GM18870 (cell line): ENCODE results near the gene GOLT1A.
"Not testable (repeated sequence)": the region's sequence is repeated elsewhere in the genome, so short reads cannot be mapped to it uniquely, and the experiment has no call there.

Experiments
- ATAC-seq: cut with Tn5 transposase; IDR thresholded peaks from one replicate; pipeline ENCODE4 v1.9.1; 2021; ENCODE audit warnings: moderate library complexity; ENCODE audit not compliant: unreplicated experiment

GOLT1A gene

GRCh38 chr1:204249736-204250427, 36.1 kb upstream of the GOLT1A start:
- no peak for ATAC-seq

- no peak for ATAC-seq
These were observed 35.2 kb upstream of the GOLT1A start for GRCh38 chr1:204248954-204249353.

GRCh38 chr1:204246876-204247275, 33.1 kb upstream of the GOLT1A start:
- ATAC-seq: no peak

GRCh38 chr1:204242920-204243319, 29.1 kb upstream of the GOLT1A start:
- ATAC-seq: no peak

- no peak for ATAC-seq
These were observed 28.1 kb upstream of the GOLT1A start for GRCh38 chr1:204241914-204242313.

- no peak for ATAC-seq
These were observed 27.3 kb upstream of the GOLT1A start for GRCh38 chr1:204241050-204241449.

- ATAC-seq: no peak
These were observed 26.4 kb upstream of the GOLT1A start for GRCh38 chr1:204240233-204240632.

GRCh38 chr1:204239401-204239800, 25.6 kb upstream of the GOLT1A start:
- not testable (repeated sequence) for ATAC-seq

- ATAC-seq: not testable (repeated sequence)
These were observed 24.7 kb upstream of the GOLT1A start for GRCh38 chr1:204238520-204238919.

GRCh38 chr1:204237515-204237914, 23.7 kb upstream of the GOLT1A start:
- not testable (repeated sequence) for ATAC-seq

GRCh38 chr1:204232526-204232925, 18.7 kb upstream of the GOLT1A start:
- ATAC-seq: no peak

- ATAC-seq: no peak
These were observed 16.4 kb upstream of the GOLT1A start for GRCh38 chr1:204230211-204230610.

- ATAC-seq: no peak
These were observed 15.1 kb upstream of the GOLT1A start for GRCh38 chr1:204228896-204229295.

- no peak for ATAC-seq
These were observed 14.4 kb upstream of the GOLT1A start for GRCh38 chr1:204227996-204228785.

GRCh38 chr1:204227351-204227750, 13.6 kb upstream of the GOLT1A start:
- no peak for ATAC-seq

GRCh38 chr1:204225841-204226735, 12.3 kb upstream of the GOLT1A start:
- ATAC-seq: no peak

GRCh38 chr1:204224655-204225054, 10.9 kb upstream of the GOLT1A start:
- no peak for ATAC-seq

- ATAC-seq: no peak
These were observed 9.5 kb upstream of the GOLT1A start for GRCh38 chr1:204223129-204223860.

GRCh38 chr1:204222764-204223055, 8.9 kb upstream of the GOLT1A start:
- no peak for ATAC-seq

- ATAC-seq: no peak
These were observed 8.4 kb upstream of the GOLT1A start for GRCh38 chr1:204222006-204222763.
